Measurements from ENCODE around the gene SH2B3. TPM values are rescaled to one million over a fixed set of nuclear protein-coding genes. Genes with fewer than 3 reads are reported as not detected.

Gene SH2B3
- total and polyA plus RNA-seq, 7 experiments from 2014 or later, result 3.5 to 71.4 (median 19.7) TPM

DNA sequence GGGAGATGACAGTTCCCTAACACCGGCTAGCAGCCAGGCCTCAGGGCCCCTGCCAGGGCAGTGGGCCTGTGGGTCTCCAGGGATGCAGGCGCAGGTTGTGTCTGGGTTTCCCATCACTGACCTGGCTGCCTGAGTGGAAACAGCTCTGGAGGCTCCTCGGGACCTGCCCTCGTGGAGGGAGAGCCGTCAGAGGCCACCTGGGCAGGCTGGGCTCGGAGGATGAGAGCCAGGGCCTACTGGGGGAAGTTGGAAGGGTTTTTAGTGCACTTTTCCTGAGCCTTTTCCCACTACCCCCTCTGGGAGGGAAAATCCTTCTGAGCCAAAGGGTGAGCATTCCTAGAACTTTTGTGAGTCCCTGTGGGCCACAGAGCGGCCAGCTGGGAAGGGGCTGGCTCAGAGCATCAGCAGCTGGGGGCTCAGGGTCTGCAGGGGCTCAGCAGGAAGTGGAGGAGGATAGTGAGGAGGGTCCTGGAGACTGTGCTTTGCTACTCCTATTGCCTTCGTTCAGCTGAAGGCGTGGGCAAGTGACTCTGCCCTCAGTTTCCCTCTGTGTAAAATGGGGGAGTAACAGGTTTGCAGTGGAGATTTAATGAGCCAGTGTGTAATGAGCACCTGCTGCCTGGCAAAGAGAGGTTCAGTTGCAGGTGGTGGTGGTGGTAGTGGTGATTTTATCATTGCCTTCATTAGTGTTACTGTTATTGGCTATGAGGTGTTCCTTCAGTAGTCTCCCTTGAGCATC lies 1.8 kb downstream of the SH2B3 start:
- POLR2A ChIA-PET, result interaction anchor here (0.6 to 13.2 kb wide), 6 partner anchors 11 to 38 kb away, joined by 3 to 127 read pairs (median 8); no protein-coding TSS in a partner anchor
- no peaks in the 10 kb centered on the region for H3K9me3 ChIP-seq (ENCODE audit: control insufficient read depth in 2 of 3, low read length in 3 of 3)

GRCh38 chr12:111408116-111408440 lies 2.4 kb downstream of the SH2B3 start:
- Mint-ChIP-seq H3K9me3 (no peaks in the 10 kb centered on the region), H3K27me3 (no peaks in the 10 kb centered on the region), H3K4me1 (peaks cover 45 to 87% (median 66%) of the 10 kb centered on the region in 7 donors), H3K4me3 (peak overlapping the region; percentile 78 to 96 (median 90)), H3K36me3 (peaks cover 0 to 6% (median 0%) of the 10 kb centered on the region in 5 donors), H3K27ac (peak overlapping the region; percentile 29 to 96 (median 84))
- Histone ChIP-seq H3K9me3 (ENCODE audit: control insufficient read depth in 2 of 3, low read length in 3 of 3) (no peaks in the 10 kb centered on the region), H3K4me3 (ENCODE audit: low read length) (peak overlapping the region; percentile 79), H3K27me3 (ENCODE audit: control insufficient read depth in 2 of 2, insufficient read depth in 2 of 2, low read length in 2 of 2) (no peaks in the 10 kb centered on the region), H3K36me3 (ENCODE audit: control insufficient read depth in 2 of 3, insufficient read depth in 3 of 3, low read length in 3 of 3) (peaks cover 0 to 5% (median 0%) of the 10 kb centered on the region in 3 experiments), H3K4me1 (ENCODE audit: control insufficient read depth in 2 of 2, insufficient read depth in 2 of 2, low read length in 2 of 2) (peaks cover 72 to 78% of the 10 kb centered on the region in 2 donors), H3K27ac (ENCODE audit: low read depth, low read length) (peak overlapping the region; percentile 97)
- ATAC-seq (no peak), DNase-seq (no peak)
- intact Hi-C loops (cut with micrococcal nuclease), result loop anchor here (5.0 to 10.0 kb wide), 2 partner anchors 279 to 663 kb away; partner anchors contain the start of genes ACAD10 (in 1 of the 2), BRAP (in 1 of the 2) and PPP1CC (in 1 of the 2)
- POLR2A ChIA-PET, result interaction anchor here (0.6 to 13.2 kb wide), 7 partner anchors 11 to 44 kb away, joined by 3 to 127 read pairs (median 12); no protein-coding TSS in a partner anchor
- CTCF ChIA-PET, result interaction anchor here (0.7 to 7.1 kb wide), 4 partner anchors 11 to 45 kb away, joined by 4 to 62 read pairs (median 22); no protein-coding TSS in a partner anchor

More for the DNA sequence above, 1.8 kb downstream of the SH2B3 start:
- no peaks in the 10 kb centered on the region for H3K27me3 Mint-ChIP-seq
- intact Hi-C loops (cut with micrococcal nuclease), result loop anchor here (2.0 to 10.0 kb wide), 3 partner anchors 280 to 825 kb away; partner anchors contain the start of genes ACAD10 (in 1 of the 2), BRAP (in 1 of the 2), PPP1CC (in 1 of the 2) and PPTC7 (in 1 of the 2)
- Histone ChIP-seq H3K27ac (ENCODE audit: low read depth, low read length) (peak overlapping the region; percentile 97), H3K4me3 (ENCODE audit: low read length) (peak overlapping the region; percentile 79), H3K36me3 (ENCODE audit: control insufficient read depth in 2 of 3, insufficient read depth in 3 of 3, low read length in 3 of 3) (peaks cover 0 to 5% (median 0%) of the 10 kb centered on the region in 3 experiments), H3K27me3 (ENCODE audit: control insufficient read depth in 2 of 2, insufficient read depth in 2 of 2, low read length in 2 of 2) (no peaks in the 10 kb centered on the region), H3K4me1 (ENCODE audit: control insufficient read depth in 2 of 2, insufficient read depth in 2 of 2, low read length in 2 of 2) (peaks cover 71 to 72% of the 10 kb centered on the region in 2 donors)
- H3K27ac Mint-ChIP-seq, result peak overlapping the region; percentile 78 to 96 (median 88)
- H3K4me1 Mint-ChIP-seq, result peaks cover 43 to 86% (median 67%) of the 10 kb centered on the region in 7 donors
- H3K9me3 Mint-ChIP-seq, result no peaks in the 10 kb centered on the region
- H3K4me3 Mint-ChIP-seq, result peak overlapping the region; percentile 78 to 96 (median 90)
- H3K36me3 Mint-ChIP-seq, result peaks cover 0 to 6% (median 0%) of the 10 kb centered on the region in 5 donors
- DNase-seq (no peak), ATAC-seq (no peak)
- CTCF ChIA-PET, result interaction anchor here (0.7 to 13.9 kb wide), 5 partner anchors 11 to 46 kb away, joined by 3 to 462 read pairs (median 31); no protein-coding TSS in a partner anchor

GRCh38 chr12:111408686-111409402 lies 3.1 kb downstream of the SH2B3 start:
- intact Hi-C loops (cut with micrococcal nuclease), result loop anchor here (1.0 to 10.0 kb wide), 3 partner anchors 8 to 664 kb away; partner anchors contain the start of genes ACAD10 (in 1 of the 2), BRAP (in 1 of the 2) and PPP1CC (in 1 of the 2)
- peak overlapping the region; percentile 77 to 96 (median 85) for H3K27ac Mint-ChIP-seq

DNA sequence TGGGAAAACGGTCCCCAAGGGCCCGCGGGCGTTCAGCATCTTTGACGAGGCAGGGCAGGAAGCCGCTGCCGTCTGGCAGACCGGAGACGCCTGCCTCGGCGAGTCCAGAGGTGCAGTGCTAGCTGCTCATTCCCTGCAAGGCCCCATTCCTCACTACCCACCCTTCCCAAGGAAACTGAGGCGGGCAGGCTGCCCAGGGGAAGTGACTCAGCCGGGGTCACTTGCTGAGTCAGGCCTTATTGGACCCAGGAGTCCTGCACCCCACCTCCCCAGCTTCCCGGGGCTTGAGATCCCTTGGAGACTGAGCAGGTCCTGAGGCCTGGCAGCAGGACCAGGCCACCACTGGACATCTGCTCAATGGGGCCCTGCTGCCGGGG lies 3.7 kb downstream of the SH2B3 start:
- no peaks in the 10 kb centered on the region for H3K27me3 ChIP-seq (ENCODE audit: control insufficient read depth in 2 of 2, insufficient read depth in 2 of 2, low read length in 2 of 2)
- Mint-ChIP-seq H3K36me3 (peaks cover 0 to 9% (median 0%) of the 10 kb centered on the region in 5 donors), H3K4me1 (peaks cover 42 to 86% (median 65%) of the 10 kb centered on the region in 7 donors), H3K27ac (peak overlapping the region; percentile 77 to 96 (median 85)), H3K4me3 (peak overlapping the region; percentile 63 to 96 (median 81)), H3K27me3 (no peaks in the 10 kb centered on the region), H3K9me3 (no peaks in the 10 kb centered on the region)
- H3K9me3 ChIP-seq (ENCODE audit: control insufficient read depth in 2 of 3, low read length in 3 of 3), result no peaks in the 10 kb centered on the region
- H3K36me3 ChIP-seq (ENCODE audit: control insufficient read depth in 2 of 3, insufficient read depth in 3 of 3, low read length in 3 of 3), result peaks cover 0 to 5% (median 0%) of the 10 kb centered on the region in 3 experiments
- ATAC-seq, result no peak
- peak overlapping the region; percentile 48 for H3K4me3 ChIP-seq (ENCODE audit: low read length)
- peaks cover 70 to 78% of the 10 kb centered on the region in 2 donors for H3K4me1 ChIP-seq (ENCODE audit: control insufficient read depth in 2 of 2, insufficient read depth in 2 of 2, low read length in 2 of 2)
- POLR2A ChIA-PET, result interaction anchor here (0.5 to 13.2 kb wide), 7 partner anchors 9 to 70 kb away, joined by 3 to 127 read pairs (median 12); no protein-coding TSS in a partner anchor
- intact Hi-C loops (cut with micrococcal nuclease), result loop anchor here (1.0 to 10.0 kb wide), 3 partner anchors 8 to 665 kb away; partner anchors contain the start of genes ACAD10 (in 1 of the 2), BRAP (in 1 of the 2) and PPP1CC (in 1 of the 2)
- DNase-seq, result peak in 3 of 9 donors; percentile 21 to 43 (median 33)
- CTCF ChIA-PET, result interaction anchor here (3.4 to 7.1 kb wide), 3 partner anchors 13 to 44 kb away, joined by 14 to 62 read pairs (median 31); no protein-coding TSS in a partner anchor
- peak overlapping the region; percentile 97 for H3K27ac ChIP-seq (ENCODE audit: low read depth, low read length)

More at GRCh38 chr12:111408686-111409402, 3.1 kb downstream of the SH2B3 start:
- DNase-seq (peak in 1 of 9 donors; percentile 13), ATAC-seq (no peak)
- Mint-ChIP-seq H3K4me1 (peaks cover 45 to 87% (median 66%) of the 10 kb centered on the region in 7 donors), H3K4me3 (peak overlapping the region; percentile 63 to 96 (median 81)), H3K36me3 (peaks cover 0 to 9% (median 0%) of the 10 kb centered on the region in 5 donors), H3K27me3 (no peaks in the 10 kb centered on the region), H3K9me3 (no peaks in the 10 kb centered on the region)
- peak overlapping the region; percentile 97 for H3K27ac ChIP-seq (ENCODE audit: low read depth, low read length)
- H3K27me3 ChIP-seq (ENCODE audit: control insufficient read depth in 2 of 2, insufficient read depth in 2 of 2, low read length in 2 of 2), result no peaks in the 10 kb centered on the region
- H3K9me3 ChIP-seq (ENCODE audit: control insufficient read depth in 2 of 3, low read length in 3 of 3), result no peaks in the 10 kb centered on the region
- ChIA-PET POLR2A (interaction anchor here (0.5 to 13.2 kb wide), 7 partner anchors 10 to 70 kb away, joined by 3 to 127 read pairs (median 12); no protein-coding TSS in a partner anchor), CTCF (interaction anchor here (0.7 to 7.1 kb wide), 4 partner anchors 12 to 44 kb away, joined by 4 to 62 read pairs (median 22); no protein-coding TSS in a partner anchor)
- peak overlapping the region; percentile 48 for H3K4me3 ChIP-seq (ENCODE audit: low read length)
- H3K4me1 ChIP-seq (ENCODE audit: control insufficient read depth in 2 of 2, insufficient read depth in 2 of 2, low read length in 2 of 2), result peaks cover 73 to 78% of the 10 kb centered on the region in 2 donors
- H3K36me3 ChIP-seq (ENCODE audit: control insufficient read depth in 2 of 3, insufficient read depth in 3 of 3, low read length in 3 of 3), result peaks cover 0 to 5% (median 0%) of the 10 kb centered on the region in 3 experiments

- H3K27me3 ChIP-seq (ENCODE audit: control insufficient read depth in 2 of 2, insufficient read depth in 2 of 2, low read length in 2 of 2), result no peaks in the 10 kb centered on the region
- peak overlapping the region; percentile 48 for H3K4me3 ChIP-seq (ENCODE audit: low read length)
- ATAC-seq (no peak), DNase-seq (peak in 3 of 9 donors; percentile 35 to 49 (median 48))
- intact Hi-C loops (cut with micrococcal nuclease), result loop anchor here (1.0 to 10.0 kb wide), 3 partner anchors 7 to 665 kb away; partner anchors contain the start of genes ACAD10 (in 1 of the 2), BRAP (in 1 of the 2) and PPP1CC (in 1 of the 2)
- CTCF ChIA-PET, result interaction anchor here (2.6 to 7.1 kb wide), 4 partner anchors 13 to 43 kb away, joined by 9 to 62 read pairs (median 22); no protein-coding TSS in a partner anchor
- Mint-ChIP-seq H3K27ac (peak overlapping the region in 8 of 9 donors; percentile 16 to 96 (median 84)), H3K4me1 (peaks cover 42 to 86% (median 66%) of the 10 kb centered on the region in 7 donors), H3K36me3 (peaks cover 0 to 11% (median 2%) of the 10 kb centered on the region in 5 donors), H3K4me3 (peak overlapping the region; percentile 37 to 96 (median 81)), H3K9me3 (no peaks in the 10 kb centered on the region), H3K27me3 (no peaks in the 10 kb centered on the region)
- peaks cover 0 to 5% (median 0%) of the 10 kb centered on the region in 3 experiments for H3K36me3 ChIP-seq (ENCODE audit: control insufficient read depth in 2 of 3, insufficient read depth in 3 of 3, low read length in 3 of 3)
- no peaks in the 10 kb centered on the region for H3K9me3 ChIP-seq (ENCODE audit: control insufficient read depth in 2 of 3, low read length in 3 of 3)
- POLR2A ChIA-PET, result interaction anchor here (0.6 to 13.2 kb wide), 6 partner anchors 11 to 1007 kb away, joined by 3 to 127 read pairs (median 12); no protein-coding TSS in a partner anchor
- H3K4me1 ChIP-seq (ENCODE audit: control insufficient read depth in 2 of 2, insufficient read depth in 2 of 2, low read length in 2 of 2), result peaks cover 66 to 78% of the 10 kb centered on the region in 2 donors
- peak overlapping the region; percentile 97 for H3K27ac ChIP-seq (ENCODE audit: low read depth, low read length)
These were observed 4.2 kb downstream of the SH2B3 start for GRCh38 chr12:111409780-111410430.
